Sigmoid colon (tissue), 3 donors: Measurements from ENCODE around the gene NDOR1.

Experiments
- CTCF ChIP-seq, 4 experiments: fragments of 450-650 bp in 3 of 4; fragments of 200-600 bp in 1 of 4; IDR thresholded peaks; one replicate each; pipeline ENCODE4 v1.5.1; 2016 to 2019; ENCODE audit warnings: antibody characterized with exemption in 4 of 4, mild to moderate bottlenecking in 3 of 4, moderate library complexity in 2 of 4
- POLR2A ChIP-seq, 2 donors: fragments of 450-650 bp; IDR thresholded peaks; one replicate each; pipeline ENCODE4 v1.6.1; 2016; ENCODE audit warnings: antibody characterized with exemption in 2 of 2, mild to moderate bottlenecking in 2 of 2, moderate library complexity in 2 of 2

DNA sequence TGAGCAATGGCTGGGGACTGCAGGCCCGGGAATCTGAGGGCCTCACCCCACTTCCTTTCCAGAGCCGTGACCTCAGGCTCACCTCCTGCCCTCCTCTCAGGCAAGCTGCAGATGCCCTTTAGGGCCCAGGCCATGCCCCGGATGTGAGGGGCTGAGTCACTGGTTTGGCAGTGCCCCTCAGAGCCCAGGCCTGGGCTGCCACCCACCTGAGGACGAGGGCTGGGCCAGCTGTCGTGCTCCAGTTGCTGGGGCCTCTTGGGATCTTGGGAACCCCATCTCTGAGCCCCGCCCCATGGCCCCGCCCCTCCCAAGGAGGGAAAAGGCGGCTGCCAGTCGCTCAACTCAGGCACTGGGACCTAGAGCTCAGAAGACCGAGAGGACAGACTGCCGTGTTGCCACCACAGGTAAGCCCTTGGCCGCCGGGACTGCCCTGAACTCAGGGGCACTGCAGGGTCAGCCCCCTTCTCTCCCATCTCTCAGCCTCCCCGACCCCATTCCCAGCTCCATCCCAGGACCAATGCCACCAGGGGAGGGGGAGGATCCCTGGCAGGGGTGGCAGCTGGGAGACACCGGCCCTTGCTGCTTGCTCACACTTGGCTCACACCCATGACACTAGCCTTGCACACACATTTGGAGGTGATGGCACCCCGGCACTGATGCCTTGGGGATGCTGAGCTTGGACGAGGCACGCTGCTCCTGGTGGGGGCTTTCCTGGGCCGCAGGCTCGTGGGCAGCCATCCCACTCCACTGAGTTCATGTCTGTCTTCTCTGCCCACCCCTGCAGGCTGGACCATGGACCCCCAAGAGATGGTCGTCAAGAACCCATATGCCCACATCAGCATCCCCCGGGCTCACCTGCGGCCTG is 19.6 kb downstream of the NDOR1 start, which contains the start of gene CYSRT1:
- TF ChIP-seq CTCF (IDR thresholded peaks at IDR 0.05): no peak
- TF ChIP-seq POLR2A (IDR thresholded peaks at IDR 0.05): no peak
